ENCODE measurements around the gene MACC1.
"Not testable (repeated sequence)": the region's sequence is repeated elsewhere in the genome, so short reads cannot be mapped to it uniquely, and the experiment has no call there.

Gene MACC1

GRCh38 chr7:20203316-20203715 lies 13.9 kb downstream of the MACC1 start:
- DNase-seq = no peak

GRCh38 chr7:20201380-20201779 lies 15.8 kb downstream of the MACC1 start:
- DNase-seq = no peak

GRCh38 chr7:20200971-20201370 lies 16.2 kb downstream of the MACC1 start:
- no peak for DNase-seq

- no peak for DNase-seq
Measured at GRCh38 chr7:20200361-20200760, 16.8 kb downstream of the MACC1 start.

GRCh38 chr7:20199015-20199737 lies 18.0 kb downstream of the MACC1 start:
- DNase-seq = peak; percentile 62

GRCh38 chr7:20198260-20198659 lies 18.9 kb downstream of the MACC1 start:
- DNase-seq = no peak

- no peak for DNase-seq
Measured at GRCh38 chr7:20197837-20198236, 19.3 kb downstream of the MACC1 start.

- peak; percentile 20 for DNase-seq
Measured at GRCh38 chr7:20197125-20197748, 19.9 kb downstream of the MACC1 start.

- no peak for DNase-seq
Measured at GRCh38 chr7:20194343-20194995, 22.7 kb downstream of the MACC1 start.

GRCh38 chr7:20193873-20194272 lies 23.3 kb downstream of the MACC1 start:
- no peak for DNase-seq

GRCh38 chr7:20193242-20193777 lies 23.9 kb downstream of the MACC1 start:
- DNase-seq = peak; percentile 33

GRCh38 chr7:20191391-20191869 lies 25.8 kb downstream of the MACC1 start:
- DNase-seq = no peak

GRCh38 chr7:20190560-20191390 lies 26.4 kb downstream of the MACC1 start:
- no peak for DNase-seq

- DNase-seq = no peak
Measured at GRCh38 chr7:20189852-20190251, 27.3 kb downstream of the MACC1 start.

GRCh38 chr7:20188567-20188966 lies 28.6 kb downstream of the MACC1 start:
- DNase-seq = no peak

- not testable (repeated sequence) for DNase-seq
Measured at GRCh38 chr7:20187850-20188249, 29.3 kb downstream of the MACC1 start.

- no peak for DNase-seq
Measured at GRCh38 chr7:20185988-20186387, 31.2 kb downstream of the MACC1 start.

GRCh38 chr7:20183086-20183485 lies 34.1 kb downstream of the MACC1 start:
- DNase-seq = no peak

GRCh38 chr7:20176578-20177242 lies 40.5 kb downstream of the MACC1 start:
- no peak for DNase-seq

- no peak for DNase-seq
Measured at GRCh38 chr7:20173828-20174227, 43.4 kb downstream of the MACC1 start.

- DNase-seq = peak; percentile 37
Measured at GRCh38 chr7:20172736-20173334, 44.3 kb downstream of the MACC1 start.

All from fibroblast of skin of back (primary cell).